Immature natural killer cell (primary cell): ENCODE measurements around the gene UBL3. TPM values are rescaled to one million over a fixed set of nuclear protein-coding genes. Genes with fewer than 3 reads are reported as not detected.

Experiments used
- DNase-seq, 3 donors: peaks; one replicate each; pipeline ENCODE4 v3.0.0; 2022; ENCODE audit warnings: mixed read lengths in 1 of 3
- H3K27ac Mint-ChIP-seq, 6 donors: one replicate each; pipeline ENCODE4 v1.8.0; 2020; ENCODE audit warnings: mixed read lengths in 6 of 6, mild to moderate bottlenecking in 5 of 6, inconsistent platforms in 4 of 6, moderate library complexity in 3 of 6
- H3K27me3 Mint-ChIP-seq, 3 donors: one replicate each; pipeline ENCODE4 v1.8.0; 2020 to 2021; ENCODE audit warnings: low read depth in 3 of 3, mild to moderate bottlenecking in 3 of 3, mixed read lengths in 3 of 3, moderate library complexity in 3 of 3, inconsistent platforms in 1 of 3
- H3K36me3 Mint-ChIP-seq, 3 donors: one replicate each; pipeline ENCODE4 v1.8.0; 2020; ENCODE audit warnings: mixed read lengths in 3 of 3, inconsistent platforms in 2 of 3, mild to moderate bottlenecking in 2 of 3
- H3K4me1 Mint-ChIP-seq, 2 donors: one replicate each; pipeline ENCODE4 v1.8.0; 2020; ENCODE audit warnings: inconsistent platforms in 2 of 2, mild to moderate bottlenecking in 2 of 2, mixed read lengths in 2 of 2, moderate library complexity in 1 of 2
- H3K4me3 Mint-ChIP-seq, 5 donors: one replicate each; pipeline ENCODE4 v1.8.0; 2020; ENCODE audit warnings: mild to moderate bottlenecking in 5 of 5, mixed read lengths in 5 of 5, inconsistent platforms in 3 of 5, moderate library complexity in 3 of 5
- H3K9me3 Mint-ChIP-seq, 6 donors: one replicate each; pipeline ENCODE4 v1.8.0; 2020; ENCODE audit warnings: mild to moderate bottlenecking in 6 of 6, mixed read lengths in 6 of 6, inconsistent platforms in 4 of 6, moderate library complexity in 3 of 6
- polyA plus RNA-seq, 3 donors: library from polyadenylated mRNA; unstranded; fragments of 300-500 nt; fragmentation: Illumina TruSeq; gene quantifications; one replicate each; pipeline ENCODE4 v1.2.3, GENCODE V29; 2021

Gene UBL3
- polyA plus RNA-seq, 3 donors from 2014 or later: 22.9 to 32.5 (median 27.6) TPM

DNA sequence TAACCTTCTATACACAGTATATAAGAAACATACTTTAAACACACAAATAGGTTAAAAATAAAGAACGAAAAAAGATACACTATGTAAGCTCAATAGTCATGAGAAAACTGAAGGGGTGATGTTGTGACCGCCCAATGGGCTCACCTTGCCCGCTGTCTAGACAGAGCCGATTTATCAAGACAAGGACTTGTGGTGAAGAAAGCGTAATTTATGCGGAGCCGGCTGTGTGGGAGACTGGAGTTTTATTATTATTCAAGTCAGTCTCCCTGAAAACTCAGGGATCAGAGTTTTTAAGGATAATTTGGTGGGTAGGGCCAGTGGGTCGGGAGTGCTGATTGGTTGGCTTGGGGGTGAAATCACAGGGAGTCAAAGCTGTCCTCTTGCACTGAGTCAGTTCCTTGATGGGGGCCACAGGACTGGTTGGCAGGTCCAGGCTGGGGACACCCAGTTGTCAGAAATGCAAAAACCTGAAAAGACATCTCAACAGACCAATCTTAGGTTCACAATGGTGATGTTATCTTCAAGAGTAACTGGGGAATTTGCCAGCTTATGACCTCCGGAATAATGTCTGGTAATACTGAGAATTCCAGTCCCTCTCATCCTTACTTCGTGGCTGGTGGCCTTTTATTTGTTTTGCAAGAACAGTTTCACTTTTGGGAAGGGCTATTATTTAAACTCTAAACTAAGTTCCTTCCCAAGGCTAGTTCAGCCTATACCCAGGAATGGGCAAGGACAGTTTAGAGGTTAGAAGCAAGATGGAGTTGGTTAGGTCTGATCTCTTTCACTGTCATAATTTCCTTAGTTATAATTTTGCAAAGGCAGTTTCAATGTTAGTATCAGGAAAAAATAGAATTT, 96.6 kb downstream of the UBL3 start:
- DNase-seq: no peak
- Mint-ChIP-seq H3K9me3 (no peaks in the 10 kb centered on the region), H3K27ac (no peak overlapping the region), H3K36me3 (no peaks in the 10 kb centered on the region), H3K27me3 (peaks cover 0 to 2% (median 2%) of the 10 kb centered on the region in 3 donors), H3K4me1 (peaks cover 5% of the 10 kb centered on the region in 2 donors), H3K4me3 (no peak overlapping the region)

DNA sequence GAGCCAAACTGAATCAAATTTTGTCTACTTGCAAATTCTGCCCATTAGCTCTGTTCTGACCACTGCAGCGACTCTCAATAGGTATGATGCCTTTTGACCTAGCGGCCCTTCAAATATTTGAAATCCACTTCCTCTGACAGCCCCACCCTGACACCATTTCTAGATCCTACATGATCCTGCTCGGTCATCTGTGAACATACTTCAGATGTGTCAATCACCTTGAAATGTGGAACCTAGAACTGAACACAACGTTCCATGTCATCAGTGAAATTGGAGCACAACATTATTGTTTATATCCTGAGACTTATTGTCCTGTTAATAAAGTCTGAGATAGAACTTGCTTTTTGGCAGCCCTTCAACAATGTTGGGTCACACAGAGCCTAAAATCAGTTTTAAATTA, 98.2 kb downstream of the UBL3 start:
- no peak for DNase-seq
- Mint-ChIP-seq H3K4me3 (no peak overlapping the region), H3K36me3 (no peaks in the 10 kb centered on the region), H3K27me3 (peaks cover 0 to 2% (median 2%) of the 10 kb centered on the region in 3 donors), H3K27ac (no peak overlapping the region), H3K9me3 (no peaks in the 10 kb centered on the region), H3K4me1 (no peaks in the 10 kb centered on the region)

DNA sequence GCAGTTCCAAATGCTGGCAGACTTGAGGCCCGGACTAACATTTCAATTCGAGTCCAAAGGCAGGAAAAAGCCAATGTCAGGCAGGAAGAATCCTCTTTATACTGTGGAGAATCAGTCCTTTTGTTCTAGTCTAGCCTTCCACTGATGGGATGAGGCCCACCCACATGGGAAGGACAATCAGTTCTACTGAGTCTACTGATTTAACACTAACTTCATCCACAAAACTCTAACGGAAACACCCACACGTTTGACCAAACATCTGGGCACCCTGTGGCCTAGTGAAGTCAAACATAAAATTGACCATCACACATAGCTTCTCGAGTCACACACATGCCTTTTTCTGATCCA, 100.3 kb downstream of the UBL3 start:
- DNase-seq: no peak
- Mint-ChIP-seq H3K27ac (no peak overlapping the region), H3K4me3 (no peak overlapping the region), H3K27me3 (peaks cover 0 to 2% (median 2%) of the 10 kb centered on the region in 3 donors), H3K9me3 (no peaks in the 10 kb centered on the region), H3K4me1 (no peaks in the 10 kb centered on the region), H3K36me3 (no peaks in the 10 kb centered on the region)

- Mint-ChIP-seq H3K27ac (no peak overlapping the region), H3K4me3 (no peak overlapping the region), H3K9me3 (no peaks in the 10 kb centered on the region), H3K4me1 (no peaks in the 10 kb centered on the region), H3K27me3 (peaks cover 0 to 2% (median under 1%) of the 10 kb centered on the region in 3 donors), H3K36me3 (no peaks in the 10 kb centered on the region)
- DNase-seq: no peak
Measured at GRCh38 chr13:29749401-29750182, 100.8 kb downstream of the UBL3 start.

DNA sequence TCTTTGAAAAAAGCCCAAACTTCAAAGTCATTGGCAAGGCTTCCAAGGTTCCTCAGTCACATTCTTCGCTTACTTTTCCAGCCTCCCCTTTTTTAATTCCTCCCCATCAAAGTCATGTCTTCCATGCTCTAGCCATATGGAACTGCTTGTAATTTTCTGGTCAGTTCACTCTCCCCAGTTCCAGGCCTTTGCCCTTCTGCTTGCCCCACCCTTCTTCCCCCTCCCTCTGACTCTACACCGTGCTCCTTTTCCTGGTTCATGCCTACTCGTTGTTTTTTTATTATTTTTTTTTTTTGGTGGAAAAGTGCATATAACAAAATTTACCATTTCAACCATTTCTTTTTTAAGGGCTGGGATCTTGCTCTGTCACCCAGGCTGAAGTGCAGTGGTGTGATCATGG, 102.3 kb downstream of the UBL3 start:
- H3K36me3 Mint-ChIP-seq: no peaks in the 10 kb centered on the region
- H3K4me3 Mint-ChIP-seq: no peak overlapping the region
- peaks cover 2 to 5% (median 3%) of the 10 kb centered on the region in 3 donors for H3K27me3 Mint-ChIP-seq
- H3K27ac Mint-ChIP-seq: no peak overlapping the region
- no peaks in the 10 kb centered on the region for H3K9me3 Mint-ChIP-seq
- no peaks in the 10 kb centered on the region for H3K4me1 Mint-ChIP-seq
- DNase-seq: no peak

GRCh38 chr13:29746148-29746677, 104.2 kb downstream of the UBL3 start:
- no peak for DNase-seq
- H3K27ac Mint-ChIP-seq: no peak overlapping the region
- peaks cover 2 to 5% (median 3%) of the 10 kb centered on the region in 3 donors for H3K27me3 Mint-ChIP-seq
- no peaks in the 10 kb centered on the region for H3K4me1 Mint-ChIP-seq
- H3K36me3 Mint-ChIP-seq: no peaks in the 10 kb centered on the region
- H3K9me3 Mint-ChIP-seq: no peaks in the 10 kb centered on the region
- no peak overlapping the region for H3K4me3 Mint-ChIP-seq

GRCh38 chr13:29745704-29746103, 104.7 kb downstream of the UBL3 start:
- DNase-seq: no peak
- Mint-ChIP-seq H3K4me3 (no peak overlapping the region), H3K4me1 (no peaks in the 10 kb centered on the region), H3K9me3 (no peaks in the 10 kb centered on the region), H3K27ac (no peak overlapping the region), H3K27me3 (peaks cover 2 to 5% (median 3%) of the 10 kb centered on the region in 3 donors), H3K36me3 (no peaks in the 10 kb centered on the region)

DNA sequence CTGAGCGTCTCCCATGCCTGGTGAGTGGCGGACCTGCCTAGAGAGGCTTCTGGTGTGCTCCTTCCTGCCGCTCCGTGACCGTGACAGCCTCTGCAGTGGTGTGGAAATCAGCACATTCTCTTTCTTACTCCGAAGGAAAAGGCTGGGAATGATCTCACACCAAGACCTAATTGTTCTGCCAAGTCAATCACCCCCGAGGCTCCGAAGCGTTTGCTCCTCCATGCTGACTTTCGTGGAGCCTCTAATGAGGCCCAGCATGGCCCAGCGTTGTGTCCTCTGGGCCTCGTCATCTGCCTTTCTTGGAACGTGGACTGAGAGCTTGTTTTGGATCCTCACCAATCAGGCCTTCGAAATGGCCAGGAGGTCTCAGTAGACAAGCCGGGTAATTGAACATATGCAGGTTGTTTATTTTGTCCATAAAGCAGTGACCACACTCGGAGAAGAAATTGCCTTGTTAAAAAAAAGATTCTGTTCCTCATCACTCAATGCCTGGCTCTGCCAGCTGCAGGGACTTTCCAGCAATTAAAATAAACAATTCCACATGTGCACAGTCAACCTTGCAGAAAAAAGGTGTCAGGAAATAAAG, 107.1 kb downstream of the UBL3 start:
- DNase-seq: no peak
- Mint-ChIP-seq H3K9me3 (no peaks in the 10 kb centered on the region), H3K4me1 (no peaks in the 10 kb centered on the region), H3K27me3 (peaks cover 2 to 6% (median 5%) of the 10 kb centered on the region in 3 donors), H3K4me3 (no peak overlapping the region), H3K36me3 (no peaks in the 10 kb centered on the region), H3K27ac (no peak overlapping the region)

DNA sequence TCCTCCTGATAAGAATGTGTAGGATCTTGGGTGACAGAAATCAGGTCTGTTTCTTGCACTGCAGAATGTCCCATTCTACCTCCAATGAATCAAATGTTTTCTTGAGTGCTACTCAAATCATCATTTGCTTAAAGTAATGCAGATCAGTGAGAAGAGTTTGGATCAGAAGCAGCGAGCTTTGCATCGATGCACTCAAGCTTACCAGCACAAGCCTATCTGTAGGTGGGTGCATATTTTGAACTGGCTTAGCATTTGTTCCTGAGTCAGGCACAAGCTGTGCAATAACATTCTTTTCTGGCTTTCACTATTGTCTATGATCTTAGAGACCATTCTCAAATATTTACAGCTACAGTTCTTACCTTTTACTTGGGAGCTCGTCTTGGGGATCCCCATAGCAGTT, 109.5 kb downstream of the UBL3 start:
- Mint-ChIP-seq H3K4me3 (no peak overlapping the region), H3K27ac (no peak overlapping the region), H3K27me3 (peaks cover 2 to 8% (median 4%) of the 10 kb centered on the region in 3 donors), H3K9me3 (no peaks in the 10 kb centered on the region), H3K4me1 (no peaks in the 10 kb centered on the region), H3K36me3 (no peaks in the 10 kb centered on the region)
- DNase-seq: no peak

GRCh38 chr13:29737061-29737460, 113.4 kb downstream of the UBL3 start:
- Mint-ChIP-seq H3K36me3 (no peaks in the 10 kb centered on the region), H3K27ac (no peak overlapping the region), H3K4me1 (peaks cover 7 to 13% of the 10 kb centered on the region in 2 donors), H3K27me3 (peaks cover 5 to 7% (median 6%) of the 10 kb centered on the region in 3 donors), H3K4me3 (no peak overlapping the region), H3K9me3 (no peaks in the 10 kb centered on the region)
- no peak for DNase-seq

DNA sequence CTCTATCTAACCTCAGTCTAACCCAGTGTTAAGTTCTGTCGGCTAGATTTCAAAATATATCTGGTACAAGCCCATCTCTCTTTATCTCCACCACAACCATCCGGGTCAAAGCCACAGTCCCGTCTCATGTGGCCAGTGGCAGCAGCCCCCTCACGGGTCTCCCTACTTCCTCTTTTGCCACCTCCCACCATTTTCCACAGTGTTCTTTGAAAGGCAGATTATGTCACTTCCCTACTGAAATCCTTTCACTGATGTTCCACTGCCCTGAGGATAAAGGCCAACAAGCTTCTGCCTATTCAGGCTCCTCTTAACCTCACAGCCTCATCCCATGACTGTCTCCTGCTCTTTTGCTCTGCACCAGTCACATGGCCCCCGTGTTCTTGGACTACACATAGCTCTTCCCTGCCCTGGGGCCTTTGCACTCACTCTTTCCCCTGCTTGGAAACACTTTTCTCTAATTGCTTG, 117.2 kb downstream of the UBL3 start:
- Mint-ChIP-seq H3K4me1 (peaks cover 7 to 13% of the 10 kb centered on the region in 2 donors), H3K4me3 (peak overlapping the region in 2 of 5 donors; percentile 11 to 39), H3K9me3 (no peaks in the 10 kb centered on the region), H3K36me3 (no peaks in the 10 kb centered on the region), H3K27ac (peak overlapping the region in 1 of 6 donors; percentile 4), H3K27me3 (peaks cover 6 to 15% (median 11%) of the 10 kb centered on the region in 3 donors)
- DNase-seq: no peak

GRCh38 chr13:29730253-29730652, 120.2 kb downstream of the UBL3 start:
- H3K9me3 Mint-ChIP-seq: peaks cover 0 to 5% (median 1%) of the 10 kb centered on the region in 6 donors
- H3K4me3 Mint-ChIP-seq: no peak overlapping the region
- H3K27me3 Mint-ChIP-seq: peaks cover 4 to 18% (median 8%) of the 10 kb centered on the region in 3 donors
- H3K27ac Mint-ChIP-seq: no peak overlapping the region
- H3K4me1 Mint-ChIP-seq: peaks cover 7 to 13% of the 10 kb centered on the region in 2 donors
- DNase-seq: no peak
- H3K36me3 Mint-ChIP-seq: no peaks in the 10 kb centered on the region

GRCh38 chr13:29722415-29722814, 128.0 kb downstream of the UBL3 start:
- DNase-seq: no peak
- H3K27me3 Mint-ChIP-seq: peaks cover 3 to 7% (median 4%) of the 10 kb centered on the region in 3 donors
- H3K4me3 Mint-ChIP-seq: no peak overlapping the region
- peaks cover 0 to 5% (median 1%) of the 10 kb centered on the region in 6 donors for H3K9me3 Mint-ChIP-seq
- no peak overlapping the region for H3K27ac Mint-ChIP-seq
- no peaks in the 10 kb centered on the region for H3K36me3 Mint-ChIP-seq
- no peaks in the 10 kb centered on the region for H3K4me1 Mint-ChIP-seq
